Right forelimb (tissue), 1 donor: ENCODE results near the gene TIRAP.
A peak's percentile ranks its signal among the peaks of the same experiment; 100 is the strongest.
"Not testable (repeated sequence)": the region's sequence is repeated elsewhere in the genome, so short reads cannot be mapped to it uniquely, and the experiment has no call there.

Experiments
- DNase-seq: peaks from one replicate; pipeline ENCODE4 v3.0.0-alpha.2; 2018

The TIRAP gene

GRCh38 chr11:126282736-126283591 is at the start of gene TIRAP:
Gene TIRAP (plus strand): TSS chr11:126283093. CDS start chr11:126290895, 7,802 bp downstream.
- peak; percentile 78 for DNase-seq

GRCh38 chr11:126233391-126233790 is 49.5 kb upstream of the TIRAP start:
- DNase-seq, result no peak

- DNase-seq, result no peak
These were observed 36.3 kb upstream of the TIRAP start for GRCh38 chr11:126246636-126247035.

- no peak for DNase-seq
These were observed 29.6 kb upstream of the TIRAP start for GRCh38 chr11:126253265-126253664.

GRCh38 chr11:126254819-126255218 is 28.1 kb upstream of the TIRAP start:
- no peak for DNase-seq

- DNase-seq, result not testable (repeated sequence)
These were observed 27.4 kb upstream of the TIRAP start for GRCh38 chr11:126255507-126255906.

GRCh38 chr11:126256216-126256615 is 26.7 kb upstream of the TIRAP start:
- no peak for DNase-seq

GRCh38 chr11:126257144-126257543 is 25.7 kb upstream of the TIRAP start:
- DNase-seq, result no peak

GRCh38 chr11:126257764-126258163 is 25.1 kb upstream of the TIRAP start:
- no peak for DNase-seq

- no peak for DNase-seq
These were observed 20.7 kb upstream of the TIRAP start for GRCh38 chr11:126262216-126262615.

- DNase-seq, result no peak
These were observed 19.4 kb upstream of the TIRAP start for GRCh38 chr11:126263489-126263888.

GRCh38 chr11:126265811-126266210 is 17.1 kb upstream of the TIRAP start:
- DNase-seq, result no peak

GRCh38 chr11:126267650-126268049 is 15.2 kb upstream of the TIRAP start:
- no peak for DNase-seq

GRCh38 chr11:126268361-126268707 is 14.6 kb upstream of the TIRAP start:
- no peak for DNase-seq

- DNase-seq, result peak; percentile 100
These were observed 13.9 kb upstream of the TIRAP start, which contains the start of the genes FOXRED1 and SRPRA for GRCh38 chr11:126268708-126269579. Gene FOXRED1 (plus strand): TSS chr11:126269154. CDS start chr11:126269207, 53 bp downstream. Gene SRPRA (minus strand): TSS chr11:126268895. CDS start chr11:126268804, 91 bp downstream.

GRCh38 chr11:126277322-126277721 is 5.6 kb upstream of the TIRAP start:
- no peak for DNase-seq

GRCh38 chr11:126277780-126278179 is 5.1 kb upstream of the TIRAP start:
- no peak for DNase-seq

GRCh38 chr11:126279191-126279590 is 3.7 kb upstream of the TIRAP start:
- no peak for DNase-seq

GRCh38 chr11:126280595-126280994 is 2.3 kb upstream of the TIRAP start:
- DNase-seq, result no peak

GRCh38 chr11:126281245-126281644 is 1.6 kb upstream of the TIRAP start:
- DNase-seq, result no peak

GRCh38 chr11:126281666-126282175 is 1.2 kb upstream of the TIRAP start:
- no peak for DNase-seq

GRCh38 chr11:126282361-126282735 is 545 bp upstream of the TIRAP start:
- peak; percentile 81 for DNase-seq

- DNase-seq, result no peak
These were observed 1.9 kb downstream of the TIRAP start for GRCh38 chr11:126284829-126285228.
